SKM-1 treated with dmso at 0.1 percent for 144 hours (cell line): ENCODE results near the gene ACTL7B.
"Not testable (repeated sequence)": the region's sequence is repeated elsewhere in the genome, so short reads cannot be mapped to it uniquely, and the experiment has no call there.

ENCODE experiments used
- DNase-seq: peaks from one replicate; lab custom pipeline; 2025; ENCODE audit not compliant: unreplicated experiment; lab: John Stamatoyannopoulos, UW

Gene ACTL7B

GRCh38 chr9:108845947-108846346 is 9.8 kb downstream of the ACTL7B start:
- no peak for DNase-seq

- no peak for DNase-seq
Measured at GRCh38 chr9:108845507-108845906, 10.3 kb downstream of the ACTL7B start.

- no peak for DNase-seq
Measured at GRCh38 chr9:108844856-108845255, 10.9 kb downstream of the ACTL7B start.

DNA sequence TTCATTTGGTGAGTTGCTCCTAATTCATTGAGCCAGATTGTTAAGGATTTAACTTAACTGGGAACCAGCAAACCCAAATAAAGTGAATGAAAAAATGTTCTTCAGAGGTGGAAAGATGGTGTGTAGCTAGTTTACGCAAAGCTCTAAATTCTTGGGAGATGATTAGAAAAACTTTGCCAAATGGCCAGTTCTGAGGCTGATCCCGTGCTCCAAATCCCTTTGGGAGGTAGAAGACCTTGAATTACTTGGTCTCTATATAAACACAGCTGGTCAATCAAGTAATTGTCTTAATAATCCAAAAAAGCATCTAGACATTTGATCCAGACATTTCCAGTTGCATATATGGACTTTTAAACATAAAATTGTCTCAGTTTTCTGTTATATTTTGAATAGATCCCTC is 11.4 kb downstream of the ACTL7B start:
- no peak for DNase-seq

DNA sequence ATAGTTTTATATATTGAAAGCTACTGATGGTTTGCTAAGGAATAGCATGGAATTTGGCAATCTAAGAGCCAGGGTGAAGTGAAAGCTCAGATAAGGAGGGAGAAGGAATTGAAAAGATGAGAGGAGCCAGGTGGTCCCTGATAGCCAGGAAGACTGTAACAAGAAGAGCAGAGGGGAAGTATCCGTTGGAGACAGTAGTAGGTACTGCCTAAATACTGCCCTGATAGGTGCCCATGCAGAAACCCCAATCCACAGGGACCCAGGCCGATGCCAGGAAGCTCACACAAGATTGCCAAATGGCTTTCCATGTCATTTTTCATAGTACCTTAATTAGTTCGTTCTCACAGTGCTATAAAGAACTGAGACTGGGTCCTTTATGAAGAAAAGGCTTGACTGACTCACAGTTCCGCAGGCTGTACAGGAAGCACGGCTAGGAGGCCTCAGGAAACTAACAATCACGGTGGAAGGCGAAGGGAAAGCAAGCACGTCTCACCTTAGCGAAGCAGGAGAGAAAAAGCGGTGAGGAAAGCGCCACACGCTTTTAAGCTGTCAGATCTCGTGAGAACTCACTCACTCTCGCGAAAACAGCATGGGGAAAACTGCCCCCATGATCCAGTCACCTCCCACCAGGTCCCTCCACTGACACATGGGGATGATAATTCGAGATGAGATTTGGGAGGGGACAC is 13.0 kb downstream of the ACTL7B start:
- no peak for DNase-seq

DNA sequence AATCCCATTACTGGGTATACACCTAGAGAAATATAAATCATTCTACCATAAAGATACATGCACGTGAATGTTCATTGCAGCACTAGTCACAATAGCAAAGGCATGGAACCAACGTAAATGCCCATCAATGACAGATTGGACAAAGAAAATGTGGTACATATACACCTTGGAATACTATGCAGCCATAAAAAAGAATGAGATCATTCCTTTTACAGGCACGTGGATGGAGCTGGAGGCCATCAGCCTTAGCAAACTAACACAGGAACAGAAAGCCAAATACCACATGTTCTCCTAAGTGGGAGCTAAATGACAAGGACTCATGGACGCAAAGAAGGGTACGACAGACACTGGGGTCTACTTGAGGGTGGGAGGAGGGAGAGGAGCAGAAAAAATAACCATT is 16.2 kb downstream of the ACTL7B start:
- not testable (repeated sequence) for DNase-seq

- DNase-seq, result no peak
Measured at GRCh38 chr9:108838017-108838416, 17.8 kb downstream of the ACTL7B start.

- no peak for DNase-seq
Measured at GRCh38 chr9:108837530-108837929, 18.3 kb downstream of the ACTL7B start.

- no peak for DNase-seq
Measured at GRCh38 chr9:108836781-108837180, 19.0 kb downstream of the ACTL7B start.

- DNase-seq, result no peak
Measured at GRCh38 chr9:108836319-108836718, 19.5 kb downstream of the ACTL7B start.

DNA sequence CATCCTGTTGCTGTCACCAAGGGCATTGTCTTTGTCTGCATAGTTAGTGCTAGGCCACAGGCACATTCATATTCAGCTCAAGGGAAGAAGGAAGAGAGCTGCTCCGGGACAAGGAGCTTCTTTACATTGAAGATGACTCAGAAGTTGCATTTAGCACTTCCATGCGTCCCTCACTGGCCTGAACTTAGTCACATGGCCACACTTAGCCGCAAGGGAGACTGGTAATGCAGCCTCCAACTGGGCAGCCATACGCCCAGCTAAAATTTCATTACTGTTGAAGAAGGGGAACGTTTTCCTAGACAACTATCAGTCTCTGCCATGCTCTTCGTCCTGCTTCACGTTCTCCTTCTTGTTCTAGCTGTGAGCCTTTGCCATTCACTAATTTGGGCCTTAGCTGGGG is 20.0 kb downstream of the ACTL7B start:
- DNase-seq, result no peak

DNA sequence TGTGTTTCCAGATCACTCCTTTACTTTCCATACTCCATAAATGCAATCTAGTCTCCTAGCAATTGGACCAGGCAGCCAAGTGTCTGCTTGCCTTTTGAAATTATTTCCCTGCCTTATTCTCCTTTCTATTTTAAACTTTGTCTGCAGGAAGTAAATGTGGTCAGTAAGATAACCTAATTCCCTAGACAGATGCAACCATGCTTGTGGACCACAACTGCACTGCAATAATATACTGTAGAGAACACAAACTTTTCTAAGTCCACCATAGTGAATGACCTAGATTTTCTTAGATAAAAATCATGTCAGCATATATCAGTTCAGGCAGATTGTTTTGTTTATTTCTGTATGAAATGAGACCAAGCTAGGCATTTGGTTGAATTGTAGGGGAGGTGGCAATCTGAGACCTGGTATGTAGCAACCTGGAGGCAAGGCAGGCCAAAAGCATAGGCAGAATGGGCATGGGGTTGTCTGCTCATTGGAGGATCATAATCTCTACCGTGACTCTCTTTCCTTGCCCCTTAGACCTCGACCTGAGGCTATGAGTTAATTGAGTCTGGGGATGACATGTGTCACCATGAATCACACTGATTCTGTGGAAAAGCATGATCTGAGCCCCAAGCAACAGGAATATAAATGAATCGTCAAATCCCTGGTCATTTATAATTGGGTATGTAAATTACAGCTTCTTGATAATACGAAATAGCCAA is 20.7 kb downstream of the ACTL7B start:
- DNase-seq, result peak; percentile 60

GRCh38 chr9:108832179-108832500 is 23.6 kb downstream of the ACTL7B start:
- DNase-seq, result no peak

- no peak for DNase-seq
Measured at GRCh38 chr9:108831496-108832178, 24.1 kb downstream of the ACTL7B start.

GRCh38 chr9:108830272-108830671 is 25.5 kb downstream of the ACTL7B start:
- DNase-seq, result no peak

- DNase-seq, result no peak
Measured at GRCh38 chr9:108823829-108824228, 32.0 kb downstream of the ACTL7B start.

DNA sequence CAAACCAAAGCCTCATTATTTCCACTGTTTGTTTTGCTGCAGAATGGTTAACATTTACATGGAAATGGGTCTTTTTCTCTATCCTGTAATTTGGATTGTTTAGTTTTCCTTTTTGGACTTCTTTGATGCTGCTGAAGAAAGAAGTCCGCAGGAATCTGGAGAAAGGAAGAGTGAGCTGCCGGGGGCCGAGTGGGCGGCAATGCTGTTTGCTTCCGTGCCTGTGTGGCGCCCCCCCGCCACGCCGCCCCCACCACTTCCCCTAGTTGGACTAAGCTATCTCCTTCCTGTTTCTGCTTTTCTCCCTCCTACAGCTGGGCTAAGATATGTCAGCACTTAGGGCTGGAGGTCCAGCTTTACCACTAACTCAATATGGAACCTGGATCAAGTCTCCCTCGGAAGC is 39.7 kb downstream of the ACTL7B start:
- DNase-seq, result no peak

DNA sequence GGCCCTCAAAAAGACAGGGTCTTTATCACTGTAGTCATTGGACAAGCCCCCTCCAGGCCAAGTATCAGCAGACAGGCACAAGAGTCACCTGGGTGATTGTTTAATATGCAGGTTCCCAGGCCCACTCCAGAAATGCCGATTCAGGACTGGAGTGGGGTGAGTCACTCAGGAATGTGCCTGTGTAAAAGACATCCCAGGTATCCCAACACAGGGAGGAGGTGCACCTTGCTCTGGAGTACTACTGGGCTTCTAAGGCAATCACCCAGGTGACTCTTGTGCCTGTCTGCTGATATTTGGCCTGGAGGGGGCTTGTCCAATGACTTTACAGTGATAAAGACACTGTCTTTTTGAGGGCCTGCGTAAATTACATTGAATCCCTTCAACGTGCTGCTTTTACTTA is 40.6 kb downstream of the ACTL7B start:
- no peak for DNase-seq

DNA sequence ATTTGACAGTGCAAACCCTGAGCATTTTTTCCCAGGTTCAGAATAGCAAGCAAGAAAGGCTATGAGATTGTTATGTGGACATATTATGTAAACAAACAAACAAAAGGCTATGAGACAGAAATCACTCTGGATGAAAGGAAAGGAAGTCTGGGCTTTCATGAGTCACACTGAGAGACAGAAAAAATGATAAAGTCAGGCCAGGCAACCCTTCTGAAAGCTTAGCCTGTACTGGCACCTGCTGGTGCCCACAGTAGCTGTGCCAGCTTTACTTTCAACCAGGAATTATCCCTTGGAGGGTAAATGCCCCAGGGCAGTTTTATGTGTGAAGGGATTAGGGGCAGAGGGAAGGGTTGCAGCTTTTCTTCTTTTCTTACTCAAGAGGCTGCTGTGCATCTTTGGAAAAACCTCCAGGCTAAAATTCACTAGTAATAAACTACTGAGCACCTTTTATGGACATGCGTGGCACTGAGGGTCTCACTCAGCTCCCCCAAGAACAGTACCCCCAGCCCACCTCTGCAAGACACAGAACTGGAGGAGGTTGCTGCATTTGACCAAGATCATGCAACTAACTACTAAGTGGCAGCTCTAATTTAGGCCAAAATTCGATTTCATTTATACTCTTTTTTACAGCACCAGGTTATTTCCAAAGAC is 41.7 kb downstream of the ACTL7B start:
- DNase-seq, result no peak

DNA sequence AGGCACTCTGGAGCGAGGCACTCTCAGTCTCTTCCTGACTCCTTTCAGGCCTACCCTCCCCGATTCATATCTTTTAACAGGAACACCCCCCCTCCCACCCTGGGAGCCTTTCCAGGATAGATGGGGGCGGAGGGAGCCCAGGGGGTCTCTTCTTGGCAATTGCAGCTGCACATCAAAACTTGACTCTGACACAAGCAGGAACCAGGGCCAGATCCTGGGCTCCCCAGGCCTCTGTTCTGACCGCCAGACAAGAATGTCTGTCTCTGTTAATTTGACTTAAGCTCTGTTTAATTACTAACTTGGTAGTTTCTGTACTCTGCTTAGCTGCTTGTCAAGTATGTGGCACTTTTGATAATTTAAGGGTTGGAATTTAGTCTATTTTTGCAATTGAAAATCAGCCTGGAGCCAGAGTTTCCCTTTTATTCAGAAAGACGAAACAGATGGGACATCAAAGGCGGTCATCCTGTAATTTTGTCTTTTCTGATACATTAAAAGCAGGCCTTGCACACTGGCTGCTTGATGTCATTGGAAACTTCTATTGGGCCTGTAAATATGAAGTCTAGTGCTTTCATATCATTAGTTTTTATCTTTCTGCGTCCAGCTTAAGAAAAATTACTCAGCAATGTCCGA is 43.3 kb downstream of the ACTL7B start:
- DNase-seq, result no peak

DNA sequence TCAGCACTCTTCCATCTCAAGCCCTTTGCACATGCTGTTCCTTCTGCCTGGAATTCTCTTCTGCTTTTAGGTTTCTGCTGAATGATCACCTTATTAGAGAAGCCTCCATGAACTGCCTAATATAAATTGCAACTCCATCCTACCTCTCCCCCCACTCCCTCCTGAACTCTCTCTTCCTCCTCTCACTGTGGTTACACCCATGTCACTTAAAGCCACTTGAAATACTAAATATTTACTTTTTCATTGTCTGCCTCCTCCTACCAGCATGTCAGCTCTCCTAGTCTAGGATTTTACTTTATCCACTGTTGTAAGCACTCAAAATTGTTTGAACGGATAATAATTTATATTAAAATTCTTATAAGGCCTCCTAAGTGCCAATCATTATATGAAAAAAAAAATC is 43.8 kb downstream of the ACTL7B start:
- DNase-seq, result no peak
